Measurements from ENCODE around the gene VPS16.

Gene VPS16

DNA sequence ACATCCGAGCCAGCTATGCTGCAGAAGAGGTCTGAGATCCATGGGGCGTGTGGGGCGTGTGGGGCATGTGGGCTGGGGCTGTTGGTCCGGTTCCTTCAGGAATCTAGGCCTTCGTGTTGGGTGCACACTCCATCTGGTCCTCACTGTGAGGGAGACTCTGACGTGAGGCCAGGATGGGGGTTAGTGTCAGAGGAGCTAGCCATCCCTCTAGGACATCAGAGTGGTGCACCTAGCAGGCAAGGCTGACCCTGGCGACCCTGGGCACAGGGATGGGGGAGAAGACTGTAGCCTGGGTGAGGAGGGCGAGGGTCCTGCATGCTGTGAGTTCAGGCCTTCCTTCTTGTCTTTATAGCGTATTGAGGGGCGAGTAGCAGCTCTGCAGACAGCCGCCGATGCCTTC, 24.1 kb downstream of the VPS16 start:
- TF ChIP-seq, protein P1, sequence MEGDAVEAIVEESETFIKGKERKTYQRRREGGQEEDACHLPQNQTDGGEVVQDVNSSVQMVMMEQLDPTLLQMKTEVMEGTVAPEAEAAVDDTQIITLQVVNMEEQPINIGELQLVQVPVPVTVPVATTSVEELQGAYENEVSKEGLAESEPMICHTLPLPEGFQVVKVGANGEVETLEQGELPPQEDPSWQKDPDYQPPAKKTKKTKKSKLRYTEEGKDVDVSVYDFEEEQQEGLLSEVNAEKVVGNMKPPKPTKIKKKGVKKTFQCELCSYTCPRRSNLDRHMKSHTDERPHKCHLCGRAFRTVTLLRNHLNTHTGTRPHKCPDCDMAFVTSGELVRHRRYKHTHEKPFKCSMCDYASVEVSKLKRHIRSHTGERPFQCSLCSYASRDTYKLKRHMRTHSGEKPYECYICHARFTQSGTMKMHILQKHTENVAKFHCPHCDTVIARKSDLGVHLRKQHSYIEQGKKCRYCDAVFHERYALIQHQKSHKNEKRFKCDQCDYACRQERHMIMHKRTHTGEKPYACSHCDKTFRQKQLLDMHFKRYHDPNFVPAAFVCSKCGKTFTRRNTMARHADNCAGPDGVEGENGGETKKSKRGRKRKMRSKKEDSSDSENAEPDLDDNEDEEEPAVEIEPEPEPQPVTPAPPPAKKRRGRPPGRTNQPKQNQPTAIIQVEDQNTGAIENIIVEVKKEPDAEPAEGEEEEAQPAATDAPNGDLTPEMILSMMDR (IDR thresholded peaks at IDR 0.05; ENCODE audit: borderline replicate concordance, insufficient read depth, low read depth, low read length) = no peak
- H3K4me3 ChIP-seq (ENCODE audit: low read depth, low read length) = no peak overlapping the region

DNA sequence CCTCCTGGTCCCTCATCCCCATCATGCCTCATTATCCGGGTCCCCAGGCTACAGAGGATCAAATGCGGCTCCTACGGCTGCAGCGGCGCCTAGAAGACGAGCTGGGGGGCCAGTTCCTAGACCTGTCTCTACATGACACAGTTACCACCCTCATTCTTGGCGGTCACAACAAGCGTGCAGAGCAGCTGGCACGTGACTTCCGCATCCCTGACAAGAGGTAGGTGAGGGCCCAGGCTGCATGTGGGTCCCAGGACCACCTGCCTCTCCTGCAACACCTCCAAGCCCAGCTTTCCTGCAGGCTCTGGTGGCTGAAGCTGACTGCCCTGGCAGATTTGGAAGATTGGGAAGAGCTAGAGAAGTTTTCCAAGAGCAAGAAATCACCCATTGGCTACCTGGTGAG, 24.6 kb downstream of the VPS16 start:
- no peak overlapping the region for H3K4me3 ChIP-seq (ENCODE audit: low read depth, low read length)
- TF ChIP-seq, protein P1 (IDR thresholded peaks at IDR 0.05; ENCODE audit: borderline replicate concordance, insufficient read depth, low read depth, low read length) = no peak

DNA sequence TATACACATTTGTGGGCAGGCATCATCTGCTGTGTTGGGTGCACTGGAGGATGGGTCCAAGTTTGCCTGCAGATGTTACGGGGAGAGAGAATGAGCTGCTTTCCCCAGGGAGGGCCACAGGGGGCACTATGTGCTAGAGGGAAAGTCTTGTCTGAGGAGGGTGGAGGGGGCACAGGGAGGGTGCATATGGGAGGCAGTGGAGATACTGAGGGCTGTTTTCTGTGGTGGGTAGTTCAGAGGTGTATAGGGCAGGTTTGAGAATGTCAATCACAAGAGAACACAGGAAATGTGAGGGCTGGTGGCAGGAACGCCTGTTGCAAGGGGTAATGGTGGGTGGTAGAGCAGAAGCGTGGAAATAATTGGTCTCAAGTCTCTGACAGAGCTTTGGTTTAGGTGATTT, 25.1 kb downstream of the VPS16 start:
- no peak overlapping the region for H3K4me3 ChIP-seq (ENCODE audit: low read depth, low read length)
- TF ChIP-seq, protein P1 (IDR thresholded peaks at IDR 0.05; ENCODE audit: borderline replicate concordance, insufficient read depth, low read depth, low read length) = 0 out of 2 replicates have a peak, but pooled peaks have one; percentile 18

DNA sequence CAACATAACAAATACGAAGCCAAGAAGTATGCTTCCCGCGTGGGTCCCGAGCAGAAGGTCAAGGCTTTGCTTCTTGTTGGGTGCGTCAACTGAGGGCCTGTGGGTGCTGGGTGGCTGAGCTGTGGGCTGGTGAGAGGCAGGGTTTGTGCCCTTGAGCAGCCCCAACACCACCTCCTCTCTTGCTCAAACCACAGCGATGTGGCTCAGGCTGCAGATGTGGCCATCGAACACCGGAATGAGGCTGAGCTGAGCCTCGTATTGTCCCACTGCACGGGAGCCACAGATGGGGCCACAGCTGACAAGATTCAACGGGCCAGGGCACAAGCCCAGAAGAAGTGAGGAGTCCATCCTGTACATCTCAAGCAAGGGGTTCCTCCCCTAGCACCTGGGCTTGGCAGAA, 25.7 kb downstream of the VPS16 start:
- TF ChIP-seq, protein P1 (IDR thresholded peaks at IDR 0.05; ENCODE audit: borderline replicate concordance, insufficient read depth, low read depth, low read length) = no peak
- no peak overlapping the region for H3K4me3 ChIP-seq (ENCODE audit: low read depth, low read length)

DNA sequence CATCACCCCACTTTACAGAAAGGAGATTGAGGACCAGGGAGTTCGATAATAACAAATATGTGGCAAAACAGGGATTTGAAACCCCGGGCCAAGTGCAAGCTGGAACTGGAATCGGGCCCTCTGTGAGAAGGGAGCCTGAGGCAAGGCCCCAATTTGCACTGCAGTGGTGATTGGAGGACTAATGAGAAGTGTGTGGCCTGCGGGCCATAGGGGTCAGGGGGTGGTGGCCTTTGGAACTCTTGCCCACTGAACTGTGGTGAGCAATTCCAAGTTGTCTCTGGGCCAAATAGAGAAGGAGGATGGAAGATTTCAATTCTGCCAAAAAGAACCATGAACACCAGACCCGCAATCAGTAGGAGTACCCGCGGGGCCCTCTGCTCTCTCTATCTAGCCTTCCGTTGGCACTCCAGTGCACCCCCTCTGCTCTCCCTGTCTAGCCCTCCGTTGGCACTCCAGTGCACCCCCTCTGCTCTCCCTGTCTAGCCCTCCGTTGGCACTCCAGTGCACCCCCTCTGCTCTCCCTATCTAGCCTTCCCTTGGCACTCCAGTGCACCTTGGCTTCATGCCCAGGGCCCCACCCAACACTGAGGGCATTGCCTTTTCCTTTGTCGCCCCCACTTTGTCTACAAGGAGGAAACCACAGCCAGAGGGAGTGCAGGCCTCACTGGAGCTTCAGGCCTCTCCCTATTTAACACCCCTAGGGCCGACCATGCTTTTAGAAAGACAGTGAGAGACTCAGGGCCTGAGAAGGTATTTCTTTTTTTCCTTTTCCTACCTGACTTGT, 26.7 kb downstream of the VPS16 start:
- TF ChIP-seq, protein P1 (IDR thresholded peaks at IDR 0.05; ENCODE audit: borderline replicate concordance, insufficient read depth, low read depth, low read length) = no peak

DNA sequence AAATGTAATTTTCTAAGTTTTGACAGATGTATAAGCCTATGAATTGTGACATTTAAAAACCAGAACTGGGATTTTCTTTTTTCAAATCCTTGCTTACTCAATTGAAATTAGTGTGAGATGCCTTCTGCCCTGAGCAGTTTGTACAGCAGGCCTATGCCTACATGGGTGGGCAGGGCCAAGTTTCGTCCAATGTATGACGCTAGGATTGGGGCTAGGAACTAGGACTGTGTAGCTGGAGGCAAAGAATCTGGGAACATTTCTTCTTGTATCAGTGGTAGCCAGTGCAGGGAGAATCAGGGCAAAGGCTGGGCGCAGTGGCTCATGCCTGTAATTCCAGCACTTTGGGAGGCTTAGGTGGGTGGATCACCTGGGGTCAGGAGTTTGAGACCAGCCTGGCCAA, 28.8 kb downstream of the VPS16 start:
- TF ChIP-seq, protein P1 (IDR thresholded peaks at IDR 0.05; ENCODE audit: borderline replicate concordance, insufficient read depth, low read depth, low read length) = no peak
- no peak overlapping the region for H3K4me3 ChIP-seq (ENCODE audit: low read depth, low read length)

More for the DNA sequence above, 26.7 kb downstream of the VPS16 start:
- no peak overlapping the region for H3K4me3 ChIP-seq (ENCODE audit: low read depth, low read length)

DNA sequence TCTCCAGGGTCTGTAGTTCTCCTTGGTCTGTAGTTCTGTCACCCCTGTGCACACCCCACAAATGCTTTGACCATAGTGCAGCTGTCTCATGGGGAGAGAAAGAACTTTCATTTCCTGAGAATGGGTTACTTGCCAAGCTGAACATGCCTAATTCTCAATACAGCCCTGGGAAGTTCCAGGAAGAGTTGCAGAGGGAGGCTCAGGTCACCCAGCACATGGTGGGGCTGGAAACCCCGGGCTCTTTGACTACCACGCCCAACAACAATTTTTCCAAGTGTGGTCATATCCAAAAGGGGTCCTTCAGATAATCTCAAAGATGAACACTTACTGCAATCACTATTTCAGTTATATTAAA, 30.5 kb downstream of the VPS16 start:
- TF ChIP-seq, protein P1 (IDR thresholded peaks at IDR 0.05; ENCODE audit: borderline replicate concordance, insufficient read depth, low read depth, low read length) = no peak
- H3K4me3 ChIP-seq (ENCODE audit: low read depth, low read length) = no peak overlapping the region

Measured in GM12875 (cell line).